Neuronal stem cell (in vitro differentiated cells): Measurements from ENCODE around the gene RBM18.

Source experiments
- DNase-seq: peaks from one replicate; pipeline ENCODE4 v3.0.0-alpha.2; 2013; ENCODE audit warnings: low spot score
- H2AFZ ChIP-seq: one replicate; pipeline ENCODE4 v1.6.1; 2013; ENCODE audit warnings: mild to moderate bottlenecking, low read length, inconsistent platforms
- H2AK5ac ChIP-seq: 2 replicates; pipeline ENCODE4 v1.6.1; 2013; ENCODE audit warnings: low read depth, mild to moderate bottlenecking, inconsistent platforms, low read length, moderate library complexity, mixed read lengths
- H2BK120ac ChIP-seq: 2 replicates; pipeline ENCODE4 v1.6.1; 2013; ENCODE audit warnings: low read depth, mild to moderate bottlenecking, inconsistent platforms, low read length, moderate library complexity, mixed read lengths
- H2BK12ac ChIP-seq: one replicate; pipeline ENCODE4 v1.6.1; 2013; ENCODE audit warnings: low read length, inconsistent platforms
- H2BK15ac ChIP-seq: 2 replicates; pipeline ENCODE4 v1.6.1; 2013; ENCODE audit warnings: mild to moderate bottlenecking, low read length, inconsistent platforms, mixed read lengths
- H2BK5ac ChIP-seq: one replicate; pipeline ENCODE4 v1.6.1; 2013; ENCODE audit warnings: inconsistent platforms, mild to moderate bottlenecking, low read length, moderate library complexity
- H3K14ac ChIP-seq: one replicate; pipeline ENCODE4 v1.6.1; 2013; ENCODE audit warnings: low read length, inconsistent platforms
- H3K18ac ChIP-seq: 2 replicates; pipeline ENCODE4 v1.6.1; 2013; ENCODE audit warnings: low read length, inconsistent platforms
- H3K23ac ChIP-seq: 2 replicates; pipeline ENCODE4 v1.6.1; 2013; ENCODE audit warnings: low read depth, mild to moderate bottlenecking, mixed read lengths, low read length, inconsistent platforms; ENCODE audit not compliant: poor library complexity
- H3K27ac ChIP-seq: replicated peaks from 3 replicates; pipeline ENCODE4 v1.5.1; 2013; ENCODE audit warnings: low read length, inconsistent platforms
- H3K27me3 ChIP-seq, 3 experiments: 2 replicates each; pipeline ENCODE4 v1.6.1; 2013; ENCODE audit warnings: low read length in 3 of 3, mild to moderate bottlenecking in 2 of 3, inconsistent platforms in 1 of 3, low read depth in 1 of 3, mixed read lengths in 1 of 3, moderate library complexity in 1 of 3; ENCODE audit not compliant: control insufficient read depth in 3 of 3, insufficient read depth in 3 of 3
- H3K36me3 ChIP-seq, 2 donors: replicated peaks in 1 of 2; 2 replicates each; pipeline ENCODE4 v1.6.1; 2013; ENCODE audit warnings: low read length in 2 of 2; ENCODE audit not compliant: control insufficient read depth in 2 of 2, insufficient read depth in 2 of 2
- H3K4ac ChIP-seq: 2 replicates; pipeline ENCODE4 v1.6.1; 2013; ENCODE audit warnings: inconsistent platforms, mild to moderate bottlenecking, low read length, moderate library complexity
- H3K4me1 ChIP-seq, 2 donors: 1 replicate in 1 of 2; 2 replicates in 1 of 2; pipeline ENCODE4 v1.6.1; 2013; ENCODE audit warnings: low read length in 2 of 2, low read depth in 1 of 2; ENCODE audit not compliant: control insufficient read depth in 2 of 2, insufficient read depth in 1 of 2
- H3K4me2 ChIP-seq: one replicate; pipeline ENCODE4 v1.6.1; 2013; ENCODE audit warnings: mild to moderate bottlenecking, low read length, inconsistent platforms; ENCODE audit not compliant: insufficient read depth, poor library complexity, severe bottlenecking
- H3K4me3 ChIP-seq, 2 donors: 2 replicates each; pipeline ENCODE4 v1.5.1; 2013; ENCODE audit warnings: low read length in 2 of 2, mild to moderate bottlenecking in 2 of 2, inconsistent platforms in 1 of 2, moderate library complexity in 1 of 2
- H3K79me1 ChIP-seq: one replicate; pipeline ENCODE4 v1.6.1; 2013; ENCODE audit warnings: low read depth, mild to moderate bottlenecking, inconsistent platforms, low read length, moderate library complexity
- H3K9ac ChIP-seq: one replicate; pipeline ENCODE4 v1.6.1; 2013; ENCODE audit warnings: mild to moderate bottlenecking, low read depth, low read length, inconsistent platforms; ENCODE audit not compliant: poor library complexity
- H3K9me3 ChIP-seq, 2 donors: replicated peaks in 1 of 2; 2 replicates each; pipeline versions ENCODE3 to v1.6.1; 2013; ENCODE audit warnings: low read length in 2 of 2, mild to moderate bottlenecking in 2 of 2, inconsistent platforms in 1 of 2, low read depth in 1 of 2, mixed read lengths in 1 of 2, moderate library complexity in 1 of 2; ENCODE audit not compliant: control insufficient read depth in 2 of 2, insufficient read depth in 1 of 2
- H4K8ac ChIP-seq: one replicate; pipeline ENCODE4 v1.6.1; 2013; ENCODE audit warnings: low read depth, mild to moderate bottlenecking, inconsistent platforms, low read length, moderate library complexity
- H4K91ac ChIP-seq: one replicate; pipeline ENCODE4 v1.6.1; 2013; ENCODE audit warnings: low read length, low read depth, mild to moderate bottlenecking, inconsistent platforms; ENCODE audit not compliant: poor library complexity
- WGBS, 2 donors: extraction: QIAGEN DNeasy Blood & Tissue Kit; methylation state at CpG; one replicate each; pipeline ENCODE4 v1.1.7; 2013; ENCODE audit warnings: missing lambda C conversion rate in 2 of 2, mixed read lengths in 1 of 2; ENCODE audit not compliant: insufficient read length in 2 of 2, insufficient replicate concordance in 1 of 2; ENCODE audit errors: extremely low coverage in 2 of 2; 5-methylcytosine and 5-hydroxymethylcytosine counted together

RBM18 gene

DNA sequence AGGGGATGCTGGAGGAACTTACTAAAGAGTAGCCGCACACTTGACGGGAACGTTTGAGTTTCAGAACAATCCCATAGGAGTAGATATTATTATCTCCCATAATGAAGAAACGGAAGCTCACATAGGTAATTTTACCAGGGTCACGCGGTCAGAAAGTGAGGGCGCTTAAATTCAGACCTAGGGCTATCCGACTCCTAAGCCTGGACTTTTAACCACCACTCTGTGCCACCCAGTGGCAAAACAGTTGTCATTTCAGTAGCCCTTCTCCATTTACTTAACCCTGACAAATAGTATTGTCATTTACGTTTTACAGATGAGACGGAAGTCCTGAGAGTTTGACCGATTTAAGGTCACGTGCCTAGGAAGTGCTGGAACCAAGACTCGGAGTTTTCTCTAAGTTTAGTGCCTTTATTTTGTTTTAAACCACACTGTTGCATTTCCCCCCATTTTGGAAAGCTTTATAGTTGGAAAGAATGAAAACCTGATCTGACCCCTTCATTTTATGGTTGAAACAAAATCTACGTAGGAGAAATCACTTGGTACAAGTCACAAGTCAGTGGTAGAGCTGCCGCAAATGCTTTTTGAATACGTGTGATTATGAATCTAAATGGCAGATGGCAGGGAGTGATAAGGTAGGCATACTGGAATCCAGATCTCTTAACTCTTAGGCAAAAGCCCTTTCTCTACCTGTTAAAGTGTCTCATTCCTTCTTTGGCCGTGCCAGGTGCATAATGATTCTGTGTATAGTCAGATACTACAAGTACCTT, 692 bp upstream of the RBM18 start:
- Histone ChIP-seq H3K4me1 (peaks cover 0 to 4% of the 10 kb centered on the region in 2 donors), H3K27me3 (no peaks in the 10 kb centered on the region), H2BK12ac (no peak overlapping the region), H2BK5ac (no peak overlapping the region), H3K27ac (no peak overlapping the region), H3K79me1 (no peaks in the 10 kb centered on the region), H2BK15ac (no peak overlapping the region), H2AFZ (peak overlapping the region; percentile 98), H3K4me3 (peak overlapping the region; percentile 82 to 93), H3K36me3 (peaks cover 0 to 25% of the 10 kb centered on the region in 2 donors), H3K9me3 (no peaks in the 10 kb centered on the region), H4K91ac (no peak overlapping the region), H4K8ac (no peak overlapping the region), H3K4ac (no peak overlapping the region), H3K23ac (no peak overlapping the region), H3K14ac (no peak overlapping the region), H3K4me2 (peak overlapping the region; percentile 87), H2BK120ac (no peak overlapping the region), H3K9ac (peak overlapping the region; percentile 94), H2AK5ac (no peak overlapping the region), H3K18ac (no peak overlapping the region)
- no CpG with 5 or more reads among the region's 17 CpGs for WGBS, 2 donors
- DNase-seq: no peak

DNA sequence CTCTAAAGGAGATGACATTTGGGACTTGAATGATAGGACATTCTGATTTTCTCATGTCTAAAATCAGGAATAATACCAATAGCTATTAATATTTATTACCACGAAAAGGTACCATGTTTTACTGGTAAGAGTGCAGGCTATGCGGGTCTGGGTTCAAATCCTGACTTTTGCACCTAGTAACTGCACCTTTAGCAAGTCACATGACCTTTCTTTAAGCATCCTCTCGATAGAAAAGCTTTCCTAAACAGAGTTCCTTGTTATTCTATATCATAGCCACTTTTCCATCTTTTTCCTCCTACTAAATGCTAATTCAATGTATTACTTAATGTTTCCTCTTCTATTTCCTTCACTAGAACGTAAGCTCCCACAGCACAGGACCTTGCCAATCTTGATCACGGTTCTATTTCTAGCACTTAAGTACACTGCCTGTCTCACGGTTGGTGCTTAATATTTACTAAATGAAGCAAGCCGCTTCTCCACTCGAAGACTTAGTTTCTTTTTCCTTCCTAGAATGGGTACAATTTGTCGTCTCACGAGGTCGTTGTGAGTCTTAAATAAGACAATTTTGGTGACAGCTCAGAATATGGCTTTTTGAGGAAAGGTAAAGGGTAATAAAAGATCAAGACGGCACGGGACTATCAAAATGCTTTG, 816 bp downstream of the RBM18 start:
- Histone ChIP-seq H2BK120ac (no peak overlapping the region), H3K18ac (no peak overlapping the region), H3K14ac (no peak overlapping the region), H4K8ac (no peak overlapping the region), H3K4ac (no peak overlapping the region), H2AK5ac (no peak overlapping the region), H3K9ac (no peak overlapping the region), H4K91ac (no peak overlapping the region), H2AFZ (peak overlapping the region; percentile 98), H2BK12ac (no peak overlapping the region), H3K79me1 (no peaks in the 10 kb centered on the region), H3K9me3 (no peaks in the 10 kb centered on the region), H3K23ac (no peak overlapping the region), H2BK15ac (no peak overlapping the region), H3K4me2 (peak overlapping the region; percentile 73), H3K36me3 (peaks cover 0 to 38% of the 10 kb centered on the region in 2 donors), H3K4me1 (peaks cover 0 to 4% of the 10 kb centered on the region in 2 donors), H3K4me3 (peak overlapping the region; percentile 82 to 93), H3K27me3 (no peaks in the 10 kb centered on the region), H2BK5ac (no peak overlapping the region), H3K27ac (no peak overlapping the region)
- no CpG with 5 or more reads among the region's 13 CpGs for WGBS, 2 donors
- DNase-seq: no peak

- no peak overlapping the region for H3K9ac ChIP-seq
- H3K4me1 ChIP-seq: peaks cover 0 to 4% of the 10 kb centered on the region in 2 donors
- H4K91ac ChIP-seq: no peak overlapping the region
- H3K18ac ChIP-seq: no peak overlapping the region
- H3K4me3 ChIP-seq: no peak overlapping the region
- H3K4me2 ChIP-seq: no peak overlapping the region
- H3K4ac ChIP-seq: no peak overlapping the region
- H2BK5ac ChIP-seq: no peak overlapping the region
- no peaks in the 10 kb centered on the region for H3K27me3 ChIP-seq
- H3K79me1 ChIP-seq: no peaks in the 10 kb centered on the region
- H2AK5ac ChIP-seq: no peak overlapping the region
- H2BK120ac ChIP-seq: no peak overlapping the region
- H3K23ac ChIP-seq: no peak overlapping the region
- H3K9me3 ChIP-seq: no peaks in the 10 kb centered on the region
- no peak overlapping the region for H2BK12ac ChIP-seq
- H2AFZ ChIP-seq: no peak overlapping the region
- H4K8ac ChIP-seq: no peak overlapping the region
- no peak for DNase-seq
- no peak overlapping the region for H2BK15ac ChIP-seq
- no CpG with 5 or more reads among the region's 1 CpG for WGBS, 2 donors
- H3K14ac ChIP-seq: no peak overlapping the region
- H3K27ac ChIP-seq: no peak overlapping the region
- H3K36me3 ChIP-seq: peaks cover 0 to 48% of the 10 kb centered on the region in 2 donors
These were observed 2.6 kb downstream of the RBM18 start for GRCh38 chr9:122262073-122262472.

DNA sequence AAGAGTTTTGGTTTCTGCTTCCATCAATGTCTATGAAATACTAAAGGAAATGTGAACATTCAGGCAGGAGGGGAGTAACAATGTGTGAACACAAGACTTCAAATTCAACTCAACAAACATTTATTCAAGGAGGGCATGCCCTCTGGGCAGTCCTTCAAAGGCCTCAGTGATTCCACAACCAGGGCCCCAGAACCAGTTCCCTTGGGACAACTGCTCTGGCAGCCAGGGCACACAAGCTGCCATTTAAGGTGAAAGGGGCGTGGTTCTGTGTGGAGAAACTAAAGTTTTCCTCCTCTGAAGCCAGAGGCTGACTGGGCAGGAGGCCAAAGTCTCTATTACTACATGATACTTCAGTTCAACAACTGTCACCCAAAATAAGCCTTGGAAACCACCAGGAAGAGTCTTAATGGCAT, 3.2 kb downstream of the RBM18 start:
- H3K4ac ChIP-seq: no peak overlapping the region
- H3K79me1 ChIP-seq: no peaks in the 10 kb centered on the region
- no peak overlapping the region for H3K23ac ChIP-seq
- no peak overlapping the region for H2BK5ac ChIP-seq
- H4K91ac ChIP-seq: no peak overlapping the region
- H3K4me3 ChIP-seq: no peak overlapping the region
- H2BK15ac ChIP-seq: no peak overlapping the region
- no peak for DNase-seq
- H4K8ac ChIP-seq: no peak overlapping the region
- H3K9ac ChIP-seq: no peak overlapping the region
- no peak overlapping the region for H2BK120ac ChIP-seq
- H3K27me3 ChIP-seq: no peaks in the 10 kb centered on the region
- no peak overlapping the region for H3K18ac ChIP-seq
- no peak overlapping the region for H3K4me2 ChIP-seq
- no peak overlapping the region for H2AFZ ChIP-seq
- H3K9me3 ChIP-seq: no peaks in the 10 kb centered on the region
- no peak overlapping the region for H2AK5ac ChIP-seq
- no peak overlapping the region for H3K27ac ChIP-seq
- H2BK12ac ChIP-seq: no peak overlapping the region
- no CpG with 5 or more reads among the region's 1 CpG for WGBS, 2 donors
- H3K14ac ChIP-seq: no peak overlapping the region
- H3K4me1 ChIP-seq: peaks cover 0 to 4% of the 10 kb centered on the region in 2 donors
- peaks cover 0 to 48% of the 10 kb centered on the region in 2 donors for H3K36me3 ChIP-seq
